ENCODE data around the gene ITIH5.

DNA sequence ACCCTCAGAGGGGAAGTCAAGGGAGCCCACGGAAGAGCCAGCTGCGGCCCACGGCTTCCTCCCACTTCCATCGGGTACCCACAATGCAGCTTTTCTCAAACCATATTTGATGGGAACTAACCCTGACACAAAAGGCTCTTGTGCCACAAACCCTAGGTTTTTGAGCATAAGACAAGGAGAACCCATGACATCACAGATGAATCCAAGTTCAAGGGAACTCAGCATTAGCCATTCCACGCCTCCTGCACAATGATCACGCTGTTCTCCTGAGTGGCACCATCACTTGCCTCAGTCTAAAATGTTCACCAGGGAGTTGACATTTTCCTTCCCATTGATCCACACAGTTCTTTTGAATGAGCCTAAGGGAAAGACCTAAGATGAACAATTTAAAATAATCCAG is 70.4 kb downstream of the ITIH5 start:
- TF ChIP-seq, protein P1, sequence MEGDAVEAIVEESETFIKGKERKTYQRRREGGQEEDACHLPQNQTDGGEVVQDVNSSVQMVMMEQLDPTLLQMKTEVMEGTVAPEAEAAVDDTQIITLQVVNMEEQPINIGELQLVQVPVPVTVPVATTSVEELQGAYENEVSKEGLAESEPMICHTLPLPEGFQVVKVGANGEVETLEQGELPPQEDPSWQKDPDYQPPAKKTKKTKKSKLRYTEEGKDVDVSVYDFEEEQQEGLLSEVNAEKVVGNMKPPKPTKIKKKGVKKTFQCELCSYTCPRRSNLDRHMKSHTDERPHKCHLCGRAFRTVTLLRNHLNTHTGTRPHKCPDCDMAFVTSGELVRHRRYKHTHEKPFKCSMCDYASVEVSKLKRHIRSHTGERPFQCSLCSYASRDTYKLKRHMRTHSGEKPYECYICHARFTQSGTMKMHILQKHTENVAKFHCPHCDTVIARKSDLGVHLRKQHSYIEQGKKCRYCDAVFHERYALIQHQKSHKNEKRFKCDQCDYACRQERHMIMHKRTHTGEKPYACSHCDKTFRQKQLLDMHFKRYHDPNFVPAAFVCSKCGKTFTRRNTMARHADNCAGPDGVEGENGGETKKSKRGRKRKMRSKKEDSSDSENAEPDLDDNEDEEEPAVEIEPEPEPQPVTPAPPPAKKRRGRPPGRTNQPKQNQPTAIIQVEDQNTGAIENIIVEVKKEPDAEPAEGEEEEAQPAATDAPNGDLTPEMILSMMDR (IDR thresholded peaks at IDR 0.05), result no peak
- no peak for TF ChIP-seq POLR2A (IDR thresholded peaks at IDR 0.05)
- no peak for TF ChIP-seq EP300 (IDR thresholded peaks at IDR 0.05)
